HEK293 (cell line): ENCODE measurements around the gene NOL4L.

Source experiments
- CTCF ChIA-PET: fragments of 350-600 bp; formaldehyde crosslinking; extraction: SDS; loops from one replicate; lab custom pipeline; 2021; ENCODE audit warnings: antibody characterized with exemption; lab: Yijun Ruan, JAX
- POLR2A ChIA-PET: fragments of 300-600 bp; formaldehyde crosslinking; extraction: SDS; loops from one replicate; lab custom pipeline; 2020; ENCODE audit warnings: antibody characterized with exemption, inconsistent platforms; lab: Yijun Ruan, JAX
- H3K27ac ChIP-seq: fragments of 200-500 bp; sonication (Bioruptor generic); 2 replicates; pipeline ENCODE4 v1.5.1; 2014; ENCODE audit warnings: low read depth, low read length, control low read depth, inconsistent platforms; ENCODE audit errors: extremely low read depth
- H3K36me3 ChIP-seq, 2 experiments: fragments of 200-500 bp in 1 of 2; sonication (Bioruptor generic) in 1 of 2; 1 replicate in 1 of 2; 2 replicates in 1 of 2; pipeline ENCODE4 v1.5.1; 2014 to 2017; ENCODE audit warnings: inconsistent platforms in 2 of 2, low read length in 2 of 2; ENCODE audit not compliant: control insufficient read depth in 2 of 2, insufficient read depth in 1 of 2
- H3K4me1 ChIP-seq: fragments of 200-500 bp; sonication (Bioruptor generic); 2 replicates; pipeline ENCODE4 v1.5.1; 2014; ENCODE audit warnings: mild to moderate bottlenecking, low read length, inconsistent platforms; ENCODE audit not compliant: control insufficient read depth, insufficient read depth
- H3K4me3 ChIP-seq: 2 replicates; pipeline ENCODE4 v1.5.1; 2011; ENCODE audit warnings: low read depth, mild to moderate bottlenecking, control low read depth, low read length, moderate library complexity
- H3K9me3 ChIP-seq: fragments of 200-500 bp; sonication (Bioruptor generic); 2 replicates; pipeline ENCODE4 v1.5.1; 2014; ENCODE audit warnings: low read depth, low read length, inconsistent platforms; ENCODE audit not compliant: control insufficient read depth, insufficient read depth
- KLF1 ChIP-seq: fragments of 450-650 bp; formaldehyde crosslinking; IDR thresholded peaks from 2 replicates; pipeline ENCODE4 v1.5.1; 2016; ENCODE audit warnings: missing biosample characterization, missing genetic modification characterization
- SP2 ChIP-seq: fragments of 450-650 bp; formaldehyde crosslinking; IDR thresholded peaks from 2 replicates; pipeline ENCODE4 v1.5.1; 2016; ENCODE audit warnings: missing biosample characterization, missing genetic modification characterization
- SP7 ChIP-seq: fragments of 450-650 bp; formaldehyde crosslinking; IDR thresholded peaks from 2 replicates; pipeline ENCODE4 v1.5.1; 2016; ENCODE audit warnings: missing biosample characterization, missing genetic modification characterization
- ZIC2 ChIP-seq: fragments of 450-650 bp; formaldehyde crosslinking; IDR thresholded peaks from 2 replicates; pipeline ENCODE4 v1.5.1; 2016; ENCODE audit warnings: missing biosample characterization, missing genetic modification characterization
- ZNF548 ChIP-seq: fragments of 450-650 bp; formaldehyde crosslinking; IDR thresholded peaks from 2 replicates; pipeline ENCODE4 v1.5.1; 2016; ENCODE audit warnings: missing biosample characterization, missing genetic modification characterization
- ZNF621 ChIP-seq: fragments of 450-650 bp; formaldehyde crosslinking; IDR thresholded peaks from 2 replicates; pipeline ENCODE4 v1.5.1; 2017; ENCODE audit warnings: missing biosample characterization, missing genetic modification characterization
- ZXDB ChIP-seq: fragments of 450-650 bp; formaldehyde crosslinking; IDR thresholded peaks from 2 replicates; pipeline ENCODE4 v1.5.1; 2016; ENCODE audit warnings: missing biosample characterization, missing genetic modification characterization
- TF ChIP-seq, protein P1 (sequence below): fragments of 450-650 bp; formaldehyde crosslinking; IDR thresholded peaks from 2 replicates; pipeline ENCODE4 v1.5.1; 2016; ENCODE audit warnings: missing biosample characterization, missing genetic modification characterization
- TF ChIP-seq, protein P2 (sequence below): fragments of 450-650 bp; formaldehyde crosslinking; IDR thresholded peaks from 2 replicates; pipeline ENCODE4 v1.5.1; 2016; ENCODE audit warnings: missing biosample characterization, missing genetic modification characterization
- TF ChIP-seq, protein P3 (sequence below): fragments of 450-650 bp; formaldehyde crosslinking; IDR thresholded peaks from 2 replicates; pipeline ENCODE4 v1.5.1; 2017; ENCODE audit warnings: missing biosample characterization, missing genetic modification characterization
- TF ChIP-seq, protein P4 (sequence below): fragments of 450-650 bp; formaldehyde crosslinking; IDR thresholded peaks from 2 replicates; pipeline ENCODE4 v1.5.1; 2016; ENCODE audit warnings: missing biosample characterization, missing genetic modification characterization
- TF ChIP-seq, protein P5 (sequence below): fragments of 450-650 bp; formaldehyde crosslinking; IDR thresholded peaks from 2 replicates; pipeline ENCODE4; 2016; ENCODE audit warnings: missing biosample characterization, missing genetic modification characterization
- TF ChIP-seq, protein P6 (sequence below): fragments of 450-650 bp; formaldehyde crosslinking; IDR thresholded peaks from 2 replicates; pipeline ENCODE4 v1.5.1; 2017; ENCODE audit warnings: missing biosample characterization, missing genetic modification characterization

Gene NOL4L

DNA sequence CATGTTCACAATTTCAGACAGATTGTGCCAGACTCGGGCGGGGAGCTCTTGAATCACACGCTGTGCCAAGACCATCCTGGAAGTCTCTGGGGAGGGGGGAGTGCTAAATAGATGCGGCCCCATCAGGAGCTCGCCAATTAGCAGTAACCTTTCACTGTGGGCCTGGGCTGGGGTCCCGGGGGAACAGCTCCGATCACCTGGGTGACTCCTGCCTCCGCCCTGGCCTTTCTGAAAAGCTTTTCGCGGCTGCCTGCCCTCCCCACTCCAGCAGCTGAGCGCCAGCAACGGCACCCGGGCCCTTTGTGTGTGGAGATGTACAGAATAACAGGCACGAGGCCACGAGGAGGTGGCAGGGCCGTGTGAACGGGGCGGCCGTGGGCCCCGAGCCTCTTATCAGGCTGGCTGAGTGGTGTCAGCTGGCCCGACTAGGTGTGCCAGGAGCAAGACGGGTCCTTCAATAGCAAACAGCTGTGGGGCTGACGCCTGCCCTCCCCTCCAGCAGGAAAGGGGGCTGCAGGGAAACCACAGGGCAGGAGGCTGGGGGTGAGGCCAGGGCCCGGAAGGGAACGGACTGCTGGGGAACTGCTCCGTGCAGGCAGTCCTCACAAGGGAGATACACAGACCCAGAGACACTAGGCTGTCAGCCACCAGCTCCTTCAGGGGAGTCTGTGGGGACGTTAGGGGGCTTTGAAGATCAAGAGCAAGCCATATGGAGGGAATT is 56.8 kb downstream of the NOL4L start:
- no peaks in the 10 kb centered on the region for H3K36me3 ChIP-seq
- POLR2A ChIA-PET, result no interaction called here
- CTCF ChIA-PET, result interaction anchor here (0.6 to 11.1 kb wide), 3 partner anchors 8 to 125 kb away, joined by 3 to 204 read pairs (median 6); no protein-coding TSS in a partner anchor

DNA sequence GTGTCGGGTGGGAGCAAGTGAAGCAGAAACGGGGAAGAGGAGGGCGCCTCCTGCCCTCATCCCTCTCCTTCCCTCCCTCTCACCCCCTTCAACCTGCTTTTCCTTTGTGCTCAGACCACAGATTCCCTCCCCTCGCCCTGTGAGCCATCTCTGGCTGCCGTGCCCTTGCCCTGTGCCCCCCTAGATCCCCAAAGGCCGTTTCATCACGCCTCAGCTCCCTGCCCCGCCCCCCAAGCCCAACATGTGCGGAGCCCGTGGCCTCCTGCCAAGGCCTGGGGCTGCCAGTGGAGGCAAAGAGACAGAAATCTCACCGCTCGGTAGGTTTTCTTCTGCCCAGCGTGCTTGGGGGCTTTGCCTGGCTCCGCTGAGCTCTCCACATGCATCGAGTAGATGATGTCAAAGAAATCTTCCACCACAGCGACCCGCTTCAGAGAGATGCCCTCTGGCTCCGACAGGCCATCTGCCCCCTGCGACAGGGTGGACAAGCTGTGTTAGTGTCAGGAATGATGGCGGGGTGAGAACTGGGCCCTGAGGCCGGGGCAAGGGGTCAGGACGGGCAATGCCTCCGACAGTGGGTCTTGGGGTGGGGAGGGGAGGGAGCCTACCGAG is 57.6 kb downstream of the NOL4L start:
- CTCF ChIA-PET, result interaction anchor here (0.6 to 11.1 kb wide), 3 partner anchors 9 to 125 kb away, joined by 3 to 204 read pairs (median 6); no protein-coding TSS in a partner anchor

More for the DNA sequence above, 56.8 kb downstream of the NOL4L start:
- H3K4me3 ChIP-seq, result no peak overlapping the region
- no peak for TF ChIP-seq SP2 (tag by site-specific recombination)
- TF ChIP-seq, protein P1, sequence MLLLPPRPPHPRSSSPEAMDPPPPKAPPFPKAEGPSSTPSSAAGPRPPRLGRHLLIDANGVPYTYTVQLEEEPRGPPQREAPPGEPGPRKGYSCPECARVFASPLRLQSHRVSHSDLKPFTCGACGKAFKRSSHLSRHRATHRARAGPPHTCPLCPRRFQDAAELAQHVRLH (tag by site-specific recombination), result no peak
- TF ChIP-seq, protein P2, sequence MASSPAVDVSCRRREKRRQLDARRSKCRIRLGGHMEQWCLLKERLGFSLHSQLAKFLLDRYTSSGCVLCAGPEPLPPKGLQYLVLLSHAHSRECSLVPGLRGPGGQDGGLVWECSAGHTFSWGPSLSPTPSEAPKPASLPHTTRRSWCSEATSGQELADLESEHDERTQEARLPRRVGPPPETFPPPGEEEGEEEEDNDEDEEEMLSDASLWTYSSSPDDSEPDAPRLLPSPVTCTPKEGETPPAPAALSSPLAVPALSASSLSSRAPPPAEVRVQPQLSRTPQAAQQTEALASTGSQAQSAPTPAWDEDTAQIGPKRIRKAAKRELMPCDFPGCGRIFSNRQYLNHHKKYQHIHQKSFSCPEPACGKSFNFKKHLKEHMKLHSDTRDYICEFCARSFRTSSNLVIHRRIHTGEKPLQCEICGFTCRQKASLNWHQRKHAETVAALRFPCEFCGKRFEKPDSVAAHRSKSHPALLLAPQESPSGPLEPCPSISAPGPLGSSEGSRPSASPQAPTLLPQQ, result peak; percentile 46; the same call in 1 of the 2 replicates
- TF ChIP-seq ZXDB (tag by site-specific recombination), result no peak
- TF ChIP-seq, protein P3, sequence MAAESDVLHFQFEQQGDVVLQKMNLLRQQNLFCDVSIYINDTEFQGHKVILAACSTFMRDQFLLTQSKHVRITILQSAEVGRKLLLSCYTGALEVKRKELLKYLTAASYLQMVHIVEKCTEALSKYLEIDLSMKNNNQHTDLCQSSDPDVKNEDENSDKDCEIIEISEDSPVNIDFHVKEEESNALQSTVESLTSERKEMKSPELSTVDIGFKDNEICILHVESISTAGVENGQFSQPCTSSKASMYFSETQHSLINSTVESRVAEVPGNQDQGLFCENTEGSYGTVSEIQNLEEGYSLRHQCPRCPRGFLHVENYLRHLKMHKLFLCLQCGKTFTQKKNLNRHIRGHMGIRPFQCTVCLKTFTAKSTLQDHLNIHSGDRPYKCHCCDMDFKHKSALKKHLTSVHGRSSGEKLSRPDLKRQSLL (tag by site-specific recombination), result no peak
- no peak for TF ChIP-seq SP7 (tag by site-specific recombination)
- TF ChIP-seq, all 188 proteins: peak for 1
- Histone ChIP-seq H3K9me3 (no peaks in the 10 kb centered on the region), H3K27ac (no peak overlapping the region), H3K4me1 (peaks cover 2% of the 10 kb centered on the region; the same call in 1 of the 2 replicates)

More for the DNA sequence above, 57.6 kb downstream of the NOL4L start:
- H3K9me3 ChIP-seq, result no peaks in the 10 kb centered on the region
- TF ChIP-seq, protein P4, sequence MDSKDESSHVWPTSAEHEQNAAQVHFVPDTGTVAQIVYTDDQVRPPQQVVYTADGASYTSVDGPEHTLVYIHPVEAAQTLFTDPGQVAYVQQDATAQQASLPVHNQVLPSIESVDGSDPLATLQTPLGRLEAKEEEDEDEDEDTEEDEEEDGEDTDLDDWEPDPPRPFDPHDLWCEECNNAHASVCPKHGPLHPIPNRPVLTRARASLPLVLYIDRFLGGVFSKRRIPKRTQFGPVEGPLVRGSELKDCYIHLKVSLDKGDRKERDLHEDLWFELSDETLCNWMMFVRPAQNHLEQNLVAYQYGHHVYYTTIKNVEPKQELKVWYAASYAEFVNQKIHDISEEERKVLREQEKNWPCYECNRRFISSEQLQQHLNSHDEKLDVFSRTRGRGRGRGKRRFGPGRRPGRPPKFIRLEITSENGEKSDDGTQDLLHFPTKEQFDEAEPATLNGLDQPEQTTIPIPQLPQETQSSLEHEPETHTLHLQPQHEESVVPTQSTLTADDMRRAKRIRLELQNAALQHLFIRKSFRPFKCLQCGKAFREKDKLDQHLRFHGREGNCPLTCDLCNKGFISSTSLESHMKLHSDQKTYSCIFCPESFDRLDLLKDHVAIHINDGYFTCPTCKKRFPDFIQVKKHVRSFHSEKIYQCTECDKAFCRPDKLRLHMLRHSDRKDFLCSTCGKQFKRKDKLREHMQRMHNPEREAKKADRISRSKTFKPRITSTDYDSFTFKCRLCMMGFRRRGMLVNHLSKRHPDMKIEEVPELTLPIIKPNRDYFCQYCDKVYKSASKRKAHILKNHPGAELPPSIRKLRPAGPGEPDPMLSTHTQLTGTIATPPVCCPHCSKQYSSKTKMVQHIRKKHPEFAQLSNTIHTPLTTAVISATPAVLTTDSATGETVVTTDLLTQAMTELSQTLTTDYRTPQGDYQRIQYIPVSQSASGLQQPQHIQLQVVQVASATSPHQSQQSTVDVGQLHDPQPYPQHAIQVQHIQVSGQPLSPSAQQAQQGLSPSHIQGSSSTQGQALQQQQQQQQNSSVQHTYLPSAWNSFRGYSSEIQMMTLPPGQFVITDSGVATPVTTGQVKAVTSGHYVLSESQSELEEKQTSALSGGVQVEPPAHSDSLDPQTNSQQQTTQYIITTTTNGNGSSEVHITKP, result peak; percentile 77
- TF ChIP-seq ZNF548 (tag by site-specific recombination) (no peak), ZIC2 (peak; percentile 71), KLF1 (peak; percentile 69), ZNF621 (no peak)
- TF ChIP-seq, protein P5, sequence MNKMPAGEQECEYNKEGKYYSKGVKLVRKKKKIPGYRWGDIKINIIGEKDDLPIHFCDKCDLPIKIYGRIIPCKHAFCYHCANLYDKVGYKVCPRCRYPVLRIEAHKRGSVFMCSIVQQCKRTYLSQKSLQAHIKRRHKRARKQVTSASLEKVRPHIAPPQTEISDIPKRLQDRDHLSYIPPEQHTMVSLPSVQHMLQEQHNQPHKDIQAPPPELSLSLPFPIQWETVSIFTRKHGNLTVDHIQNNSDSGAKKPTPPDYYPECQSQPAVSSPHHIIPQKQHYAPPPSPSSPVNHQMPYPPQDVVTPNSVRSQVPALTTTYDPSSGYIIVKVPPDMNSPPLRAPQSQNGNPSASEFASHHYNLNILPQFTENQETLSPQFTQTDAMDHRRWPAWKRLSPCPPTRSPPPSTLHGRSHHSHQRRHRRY, result no peak
- TF ChIP-seq, protein P6, sequence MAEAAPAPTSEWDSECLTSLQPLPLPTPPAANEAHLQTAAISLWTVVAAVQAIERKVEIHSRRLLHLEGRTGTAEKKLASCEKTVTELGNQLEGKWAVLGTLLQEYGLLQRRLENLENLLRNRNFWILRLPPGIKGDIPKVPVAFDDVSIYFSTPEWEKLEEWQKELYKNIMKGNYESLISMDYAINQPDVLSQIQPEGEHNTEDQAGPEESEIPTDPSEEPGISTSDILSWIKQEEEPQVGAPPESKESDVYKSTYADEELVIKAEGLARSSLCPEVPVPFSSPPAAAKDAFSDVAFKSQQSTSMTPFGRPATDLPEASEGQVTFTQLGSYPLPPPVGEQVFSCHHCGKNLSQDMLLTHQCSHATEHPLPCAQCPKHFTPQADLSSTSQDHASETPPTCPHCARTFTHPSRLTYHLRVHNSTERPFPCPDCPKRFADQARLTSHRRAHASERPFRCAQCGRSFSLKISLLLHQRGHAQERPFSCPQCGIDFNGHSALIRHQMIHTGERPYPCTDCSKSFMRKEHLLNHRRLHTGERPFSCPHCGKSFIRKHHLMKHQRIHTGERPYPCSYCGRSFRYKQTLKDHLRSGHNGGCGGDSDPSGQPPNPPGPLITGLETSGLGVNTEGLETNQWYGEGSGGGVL (tag by site-specific recombination), result peak; percentile 79
- no peak overlapping the region for H3K4me3 ChIP-seq
- H3K27ac ChIP-seq, result no peak overlapping the region
- no peaks in the 10 kb centered on the region for H3K36me3 ChIP-seq
- peaks cover 2% of the 10 kb centered on the region; the same call in 1 of the 2 replicates for H3K4me1 ChIP-seq
- POLR2A ChIA-PET, result interaction anchor here (0.8 kb wide), 1 partner anchor 8 kb away, joined by 3 read pairs; no protein-coding TSS in a partner anchor
